Measurements from ENCODE around the gene CRYGA.

The CRYGA gene, protein sequence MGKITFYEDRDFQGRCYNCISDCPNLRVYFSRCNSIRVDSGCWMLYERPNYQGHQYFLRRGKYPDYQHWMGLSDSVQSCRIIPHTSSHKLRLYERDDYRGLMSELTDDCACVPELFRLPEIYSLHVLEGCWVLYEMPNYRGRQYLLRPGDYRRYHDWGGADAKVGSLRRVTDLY

DNA sequence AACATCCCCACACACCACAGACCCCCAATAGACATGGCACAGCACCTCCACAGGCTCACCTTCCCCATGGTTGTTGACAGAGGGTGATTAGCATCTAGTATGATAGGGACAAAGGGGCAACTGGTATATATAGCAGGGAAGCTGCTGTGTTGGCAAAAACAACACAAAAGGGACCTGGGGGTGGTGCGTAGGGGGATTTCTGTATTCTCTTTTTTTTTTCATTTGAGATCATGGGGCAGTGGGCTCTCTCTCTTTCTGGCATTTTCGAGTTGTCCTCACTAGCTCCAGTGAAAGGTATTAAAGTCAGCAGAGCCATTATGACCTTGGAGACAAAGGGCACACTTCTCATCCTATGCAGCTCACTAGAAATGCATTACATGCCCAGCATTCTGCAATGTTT lies at the start of gene CRYGA:
Gene CRYGA (minus strand): TSS at position 101 of the 400 bp plus-strand sequence. CDS start 33 bp downstream, at position 68.
- DNase-seq: no peak

DNA sequence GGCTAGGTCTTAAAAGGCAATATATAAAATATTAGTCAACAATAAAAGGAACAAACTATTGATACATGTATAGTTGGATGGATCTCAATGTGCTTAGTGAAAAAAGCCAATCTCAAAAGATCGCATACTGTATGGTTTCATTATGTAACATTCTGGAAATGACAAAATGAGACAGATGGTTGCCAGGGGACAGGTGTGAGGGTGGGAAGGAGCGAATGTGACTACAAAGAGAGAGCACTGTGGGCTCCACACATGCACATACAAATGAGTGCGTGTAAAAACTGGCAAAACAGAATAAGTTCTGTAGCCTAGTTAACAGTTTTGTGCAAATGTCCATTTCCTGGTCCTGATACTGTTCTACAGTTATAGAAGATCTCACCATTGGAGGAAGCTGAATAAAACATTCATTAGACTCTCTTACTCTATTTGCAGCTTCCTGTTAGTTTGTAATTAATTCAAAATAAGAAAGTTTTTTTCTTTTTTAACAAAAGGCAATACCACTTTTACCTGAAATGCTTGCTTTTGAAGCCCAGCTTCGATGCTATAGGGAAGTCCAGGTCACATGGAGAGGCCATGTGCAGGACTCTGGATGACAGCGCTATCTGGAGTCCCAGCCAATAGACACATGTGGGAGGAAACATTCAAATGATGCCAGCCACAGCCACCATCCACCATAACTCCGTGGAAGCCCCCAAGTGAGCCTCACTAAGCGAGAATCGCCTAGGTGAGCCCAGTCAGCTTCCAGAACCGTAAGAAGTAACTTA lies 47.5 kb upstream of the CRYGA start:
- DNase-seq: no peak

DNA sequence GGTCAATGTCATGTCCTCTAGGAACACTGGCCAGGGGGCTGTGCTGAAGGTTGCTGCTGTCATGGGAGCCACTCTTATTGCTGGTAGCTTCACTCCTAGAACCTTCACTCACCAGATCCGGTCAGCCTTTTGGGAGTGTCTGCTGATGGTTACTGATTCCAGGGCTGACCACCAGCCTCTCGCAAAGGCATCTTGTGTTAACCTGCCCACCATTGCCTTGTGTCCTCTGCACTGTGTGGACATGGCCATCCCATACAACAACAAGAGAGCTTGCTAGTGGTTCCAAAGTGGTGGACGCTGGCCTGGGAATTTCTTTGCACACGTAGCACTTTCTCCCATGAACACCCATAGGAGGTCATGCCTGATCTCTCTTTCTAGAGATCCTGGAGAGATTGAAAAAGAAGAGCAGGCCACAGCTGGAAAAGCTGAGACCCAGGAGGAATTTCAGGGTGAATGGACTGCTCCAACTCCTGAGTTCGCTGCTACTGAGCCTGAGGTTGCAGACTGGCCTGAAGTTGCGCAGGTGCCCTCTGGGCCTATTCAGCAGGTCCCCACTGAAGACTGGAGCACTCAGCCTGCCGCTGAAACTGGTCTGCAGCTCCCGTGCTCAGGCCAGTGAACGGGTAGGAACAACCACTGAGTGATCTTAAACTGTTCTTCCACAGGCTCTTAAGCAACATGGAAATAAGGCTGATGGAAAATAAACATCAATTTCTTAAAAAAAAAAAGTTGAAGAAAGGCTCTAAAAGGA lies 45.1 kb upstream of the CRYGA start:
- no peak for DNase-seq

DNA sequence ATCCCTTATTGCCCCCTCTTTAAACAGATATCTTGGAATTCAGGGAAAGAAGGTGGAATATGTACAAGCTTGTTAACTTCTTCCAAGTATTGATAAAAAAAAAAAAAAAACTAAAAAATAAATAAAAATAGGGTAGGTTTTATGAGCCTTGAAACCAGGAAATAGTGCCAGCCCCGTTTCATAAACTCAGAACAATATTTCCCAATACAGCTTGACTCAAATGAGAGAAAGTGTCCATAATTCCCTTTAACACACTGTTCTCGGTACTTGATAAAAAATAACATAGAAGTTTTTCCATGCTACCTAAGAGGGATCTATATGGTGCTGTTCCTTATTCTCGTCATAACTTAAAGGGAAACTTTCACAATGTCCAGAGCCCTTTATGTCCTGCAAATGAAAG lies 44.4 kb upstream of the CRYGA start:
- DNase-seq: no peak

DNA sequence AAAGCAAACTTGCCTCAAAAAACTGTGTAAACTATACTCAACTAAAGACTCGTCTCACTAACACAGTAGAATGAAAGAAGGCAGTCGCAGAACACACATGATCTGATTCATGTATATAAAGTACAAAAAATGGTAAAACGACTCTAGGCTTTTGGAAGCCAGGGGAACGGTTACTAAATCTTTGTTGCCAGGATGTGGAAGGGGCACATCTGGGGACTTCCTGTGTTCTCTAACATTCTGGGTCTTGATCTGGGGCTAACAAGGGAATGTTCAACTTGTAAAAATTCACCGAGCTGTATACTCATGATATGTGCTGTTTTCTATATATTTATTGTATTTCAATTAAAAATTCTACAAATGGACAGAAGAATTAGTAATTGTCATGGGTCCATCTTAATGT lies 40.8 kb upstream of the CRYGA start:
- no peak for DNase-seq

DNA sequence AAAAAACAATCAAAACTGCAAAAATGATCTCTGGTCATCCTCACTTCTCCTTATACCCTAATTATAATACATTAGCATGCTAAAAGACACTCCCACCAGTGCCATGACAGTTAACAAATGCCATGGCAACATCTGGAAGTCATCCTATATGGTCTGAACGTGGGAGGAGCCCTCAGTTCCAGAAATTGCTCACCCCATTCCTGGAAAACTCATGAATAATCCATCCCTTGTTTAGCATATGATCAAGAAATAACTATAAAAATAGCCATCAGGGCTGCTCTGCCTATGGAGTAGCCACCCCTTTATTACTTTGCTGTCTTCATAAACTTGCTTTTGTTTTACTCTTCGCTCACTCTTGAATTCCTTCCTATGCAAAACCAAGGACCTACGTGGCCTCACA lies 32.1 kb upstream of the CRYGA start:
- no peak for DNase-seq

DNA sequence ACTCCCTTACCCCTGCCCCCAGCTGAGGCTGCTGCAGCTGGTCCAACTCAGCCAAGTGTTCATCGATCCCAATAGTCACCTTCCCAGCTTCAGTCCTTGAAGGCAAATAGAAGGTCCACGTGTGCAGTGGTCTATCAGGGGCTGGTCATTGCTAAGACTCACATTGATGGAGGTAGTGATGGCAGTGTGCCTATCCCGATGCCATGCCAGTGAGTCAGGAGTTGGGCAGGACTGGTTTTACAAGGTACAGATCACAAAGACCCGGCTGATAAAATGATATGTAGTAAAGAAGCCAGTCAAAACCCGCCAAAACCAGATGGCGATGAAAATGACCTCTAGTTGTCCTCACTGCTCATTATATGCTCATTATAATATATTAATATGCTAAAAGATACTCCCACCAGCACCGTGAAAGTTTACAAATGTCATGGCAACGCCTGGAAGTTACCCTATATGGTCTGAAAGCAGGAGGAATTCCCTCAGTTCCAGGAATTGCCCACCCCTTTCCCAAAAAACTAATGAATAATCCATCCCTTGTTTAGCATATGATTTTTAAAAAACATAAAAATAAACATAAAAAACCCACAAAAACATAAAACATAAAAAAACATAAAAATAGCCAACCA lies 29.3 kb upstream of the CRYGA start:
- no peak for DNase-seq

DNA sequence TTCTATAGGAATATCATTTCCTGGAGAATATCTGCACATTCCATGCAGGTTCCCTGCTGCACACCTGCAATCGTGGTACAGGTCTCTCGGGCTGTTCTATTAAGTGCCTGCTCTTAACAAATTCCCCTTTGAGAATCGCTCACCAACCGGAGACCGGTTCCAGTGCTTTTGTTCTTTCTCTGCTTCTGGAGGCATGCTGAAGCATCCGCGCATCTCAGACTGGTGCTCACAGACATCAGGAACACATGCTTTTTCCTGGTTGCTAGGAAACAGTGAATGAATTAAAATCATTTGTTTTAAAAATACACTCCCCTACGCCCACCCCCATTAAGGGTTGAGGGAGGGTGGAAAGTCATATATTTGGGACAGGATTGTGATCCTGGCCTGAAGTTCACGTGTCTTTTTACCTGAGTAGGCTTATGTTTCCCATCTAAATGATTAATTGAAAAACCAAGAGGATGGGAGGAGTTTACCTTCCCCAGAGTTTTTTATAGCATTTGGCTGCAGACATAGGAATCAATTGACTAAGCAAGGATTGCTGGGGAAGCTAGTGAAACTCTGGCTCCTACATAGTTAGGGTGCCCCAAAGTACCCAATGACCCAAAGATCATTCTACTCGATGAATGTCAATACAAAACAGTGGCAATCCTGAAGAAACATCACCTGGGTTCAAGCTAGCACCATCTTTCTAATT lies 26.6 kb upstream of the CRYGA start, which contains the start of gene C2orf80:
Gene C2orf80 (minus strand): TSS at position 221 of the 694 bp plus-strand sequence. CDS start 3,044 bp downstream, outside the sequence.
- no peak for DNase-seq

DNA sequence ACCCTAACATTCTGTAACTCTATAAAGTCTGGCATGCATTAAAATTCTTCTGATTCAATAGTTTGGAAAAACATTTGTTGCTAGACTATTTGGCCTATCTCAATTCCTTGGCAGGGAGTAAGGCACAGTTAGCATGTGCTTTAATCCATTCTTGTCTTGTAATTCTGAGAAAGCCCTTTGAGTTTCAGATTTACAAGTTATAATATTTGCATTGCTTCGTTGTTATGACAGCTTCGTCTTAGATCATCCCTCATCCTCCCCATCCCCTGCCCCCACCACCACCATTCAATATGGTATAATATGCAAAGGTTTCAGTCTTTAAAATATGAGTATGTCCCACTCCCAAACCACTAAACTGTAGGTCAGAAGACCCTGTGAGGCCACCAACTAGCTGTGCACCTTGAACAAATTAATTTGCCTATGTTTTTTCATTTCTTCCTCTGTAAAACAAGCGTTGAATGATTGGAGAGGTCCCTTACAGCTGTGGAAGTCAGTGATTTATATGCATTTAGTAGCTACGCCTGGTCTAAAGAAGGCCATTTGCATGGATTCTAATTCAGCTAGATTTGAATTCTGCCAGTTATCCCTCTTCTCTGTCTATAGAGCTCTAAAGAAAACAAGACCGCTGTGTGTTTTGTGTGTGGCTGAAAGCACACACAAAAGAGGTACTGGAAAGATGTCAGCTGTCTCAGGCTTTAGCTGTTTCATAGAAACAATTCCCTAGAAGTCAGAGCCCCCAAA lies 25.9 kb upstream of the CRYGA start:
- DNase-seq: no peak

DNA sequence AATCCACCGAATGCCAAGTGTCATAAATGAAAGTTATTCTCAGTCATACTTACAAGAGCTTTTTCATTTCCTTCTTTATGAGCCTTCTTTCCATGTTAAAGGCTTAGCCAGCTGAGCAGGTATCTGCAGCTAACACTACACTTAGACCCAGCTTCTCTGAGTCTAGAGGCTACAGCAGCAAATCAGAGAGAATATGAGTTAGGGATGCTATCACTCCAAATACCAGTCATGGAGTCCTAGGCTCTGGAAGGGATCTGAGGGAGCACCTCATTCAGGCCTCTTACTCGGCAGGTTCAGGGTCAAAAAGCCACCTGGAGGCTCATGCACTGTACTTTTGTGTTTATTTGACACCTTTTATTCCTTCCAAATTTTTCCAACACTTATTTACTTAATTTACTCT lies 23.5 kb upstream of the CRYGA start:
- no peak for DNase-seq

DNA sequence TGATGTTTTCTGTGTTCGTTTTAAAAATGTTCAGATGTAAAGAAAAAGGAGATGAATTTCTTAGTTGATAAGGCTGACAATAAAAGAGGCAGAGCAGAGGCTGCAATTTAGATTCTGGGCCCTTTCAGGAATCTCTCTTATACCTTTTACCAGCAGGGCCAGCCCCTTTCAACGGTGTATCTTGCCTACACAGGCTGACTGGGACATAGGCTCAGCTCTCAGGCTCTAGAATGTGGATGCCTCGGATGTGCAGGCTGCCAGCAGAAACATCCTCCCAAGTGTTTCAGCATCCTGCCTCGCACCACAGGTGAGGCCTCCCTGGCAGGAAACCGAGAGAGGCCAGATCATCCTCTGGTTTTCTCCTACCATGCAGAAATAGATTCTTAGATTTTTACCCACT lies 23.1 kb upstream of the CRYGA start:
- DNase-seq: no peak

DNA sequence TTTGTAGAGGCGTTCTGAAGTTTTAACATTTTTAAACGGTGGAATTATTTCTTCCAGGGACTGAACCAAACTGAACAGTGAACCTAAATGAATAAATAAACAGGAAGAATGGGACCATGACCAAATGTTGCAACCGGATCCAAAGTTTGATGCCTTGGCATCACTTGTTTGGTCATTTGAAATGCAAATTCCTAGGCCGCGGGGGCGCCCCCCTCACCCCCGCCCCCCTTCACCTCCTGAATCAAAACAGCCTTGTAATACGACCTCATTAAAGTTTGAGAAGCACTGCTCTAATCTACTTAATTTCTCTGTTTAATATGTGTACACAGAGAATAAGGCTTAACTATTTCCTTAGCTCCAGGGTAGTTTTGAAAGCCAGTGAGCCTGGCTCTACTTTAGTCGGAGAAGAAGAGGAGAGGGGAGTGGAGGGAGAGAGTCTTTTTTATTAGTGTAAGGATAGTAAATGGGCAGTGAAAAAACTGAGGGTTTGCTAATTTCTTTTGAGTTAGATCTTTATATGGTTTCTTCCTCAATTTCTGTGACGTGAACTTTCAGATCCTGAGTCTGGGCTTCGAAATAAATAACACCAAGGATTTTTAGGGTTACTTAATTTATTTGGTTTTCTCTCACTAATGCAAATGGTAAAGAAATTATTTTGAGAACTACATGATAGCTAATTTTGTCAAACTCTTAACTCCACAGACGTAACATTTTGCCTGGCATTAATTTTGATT lies 20.8 kb upstream of the CRYGA start:
- DNase-seq: no peak

DNA sequence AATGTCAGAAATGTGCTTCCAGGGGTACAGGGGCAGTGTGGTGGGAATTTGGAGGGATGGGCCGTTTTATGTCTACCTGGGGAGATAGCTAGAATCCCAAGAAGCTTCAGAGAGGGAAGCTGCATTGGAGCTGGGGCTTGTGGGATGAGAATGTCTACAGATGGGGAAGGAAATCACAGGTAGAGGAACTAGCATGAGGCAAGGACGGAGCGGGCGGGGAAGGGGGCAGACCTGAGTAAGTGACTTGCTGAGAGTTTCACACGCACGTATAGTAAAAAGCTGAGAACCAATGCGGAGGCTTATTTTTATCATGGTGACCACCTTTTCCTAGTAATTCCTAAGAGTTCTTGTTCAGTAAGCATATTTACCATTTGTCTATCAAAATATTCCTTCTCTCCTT lies 20.1 kb upstream of the CRYGA start:
- no peak for DNase-seq

DNA sequence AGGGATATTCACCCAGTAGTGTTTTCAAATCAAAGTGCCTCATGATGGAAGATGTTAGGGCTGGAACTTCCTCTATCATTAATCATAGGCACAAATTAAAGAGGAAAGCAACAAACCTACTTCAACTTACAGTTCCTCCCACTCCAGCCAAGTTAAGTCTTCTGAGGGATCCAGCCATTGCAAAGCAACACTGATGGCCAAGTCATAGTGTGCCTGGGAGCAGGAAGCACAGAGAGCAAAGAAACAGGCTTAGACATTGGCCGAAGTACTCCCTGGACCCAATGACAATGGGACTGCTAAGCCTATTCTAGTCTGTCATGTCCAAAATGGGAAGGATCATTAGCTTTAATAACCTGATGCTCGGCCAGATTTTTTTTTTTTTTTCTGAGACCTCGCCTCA lies 19.4 kb upstream of the CRYGA start:
- DNase-seq: no peak

DNA sequence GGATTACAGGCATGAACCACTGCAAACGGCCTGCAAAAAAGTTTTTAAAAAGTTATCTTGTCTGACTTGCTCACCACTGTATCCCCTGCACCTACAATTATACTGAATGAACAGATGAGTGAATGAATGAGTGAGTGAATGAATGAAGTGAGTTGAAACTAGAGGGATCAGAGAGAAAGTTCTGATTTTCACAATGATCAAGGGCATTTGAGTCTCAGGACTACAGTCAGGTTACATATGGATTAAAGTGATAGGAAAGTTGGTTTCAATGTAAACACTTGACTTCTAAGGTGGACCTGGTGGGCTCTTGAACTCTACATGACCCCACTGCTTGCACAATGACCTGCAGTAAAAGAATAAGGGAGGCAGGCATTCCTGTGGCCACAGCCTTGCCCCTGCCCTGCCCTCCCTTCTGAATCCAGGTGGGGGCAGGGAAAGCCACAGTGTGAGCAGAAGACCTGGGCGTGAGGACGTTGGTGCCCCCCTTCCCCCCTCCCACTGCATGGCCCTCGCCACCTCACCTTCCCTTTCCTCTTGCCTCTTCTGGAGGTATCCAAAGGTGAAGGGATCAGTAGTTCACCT lies 15.7 kb upstream of the CRYGA start:
- no peak for DNase-seq

DNA sequence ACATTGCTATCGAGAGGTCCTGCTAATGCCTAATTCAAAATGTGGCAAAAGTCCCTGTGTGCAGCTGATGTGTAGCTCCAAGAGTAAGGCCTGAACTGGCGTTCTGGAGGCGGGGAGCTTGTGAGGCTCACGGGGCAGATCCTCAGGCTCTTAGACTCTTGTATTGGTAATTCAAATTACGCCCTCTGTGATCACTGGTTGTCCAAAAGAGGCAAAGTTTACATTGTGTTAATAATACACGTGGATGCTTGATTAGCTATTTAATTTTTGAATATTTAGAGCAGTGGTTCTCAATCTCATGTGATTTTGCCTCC lies 12.4 kb upstream of the CRYGA start:
- no peak for DNase-seq

DNA sequence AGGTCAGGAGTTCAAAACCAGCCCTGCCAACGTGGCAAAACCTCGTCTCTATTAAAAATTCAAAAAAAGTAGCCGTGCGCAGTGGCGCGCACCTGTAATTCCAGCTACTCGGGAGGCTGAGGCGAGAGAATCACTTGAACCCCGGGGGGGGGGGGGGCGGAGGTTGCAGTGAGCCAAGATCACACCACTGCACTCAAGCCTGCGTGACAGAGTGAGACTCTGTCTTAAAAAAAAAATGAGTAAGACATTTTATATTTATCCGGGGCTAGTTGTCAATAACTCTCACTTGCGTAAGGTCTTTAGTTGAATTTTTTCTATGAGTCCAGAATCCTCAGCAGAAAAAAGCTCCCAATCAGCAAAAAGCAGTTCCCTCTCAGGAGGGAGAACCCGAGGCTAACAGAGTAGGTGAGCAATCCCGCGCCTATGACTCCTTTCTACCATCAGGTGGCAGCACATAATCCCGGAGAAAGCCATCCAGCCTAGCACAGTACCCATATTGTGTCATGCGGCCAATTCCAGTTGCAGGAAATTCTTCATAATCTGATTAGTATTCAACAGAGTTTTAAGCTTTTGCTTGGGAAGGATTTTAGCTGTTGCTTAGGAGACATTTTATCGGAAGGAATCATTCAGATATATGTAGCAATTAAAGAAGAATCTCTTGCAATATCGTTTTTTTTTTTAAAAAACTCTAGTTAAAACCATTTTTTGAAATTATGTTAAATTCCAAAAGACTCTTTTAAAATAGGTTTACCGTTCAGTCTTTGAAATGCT lies 11.9 kb upstream of the CRYGA start:
- DNase-seq: peak; percentile 0 to 32

DNA sequence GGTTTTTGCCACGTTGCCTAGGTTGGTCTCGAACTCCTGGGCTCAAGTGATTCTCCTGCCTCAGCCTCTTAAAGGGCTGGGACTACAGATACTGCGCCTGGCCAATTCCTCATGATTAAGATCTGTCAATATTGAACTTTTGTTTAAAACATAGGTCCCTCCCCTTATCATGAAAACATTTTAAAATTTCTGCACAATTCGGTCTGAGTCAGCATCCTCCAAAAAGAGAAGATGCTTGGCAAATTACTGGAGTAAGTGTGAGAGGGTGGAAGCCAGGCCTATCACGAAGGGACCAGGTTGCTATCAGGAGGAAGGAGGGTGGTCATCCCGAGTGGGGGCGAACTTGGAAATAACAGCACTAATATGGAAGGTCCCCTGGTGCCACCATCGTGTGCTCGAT lies 10.8 kb upstream of the CRYGA start:
- no peak for DNase-seq

DNA sequence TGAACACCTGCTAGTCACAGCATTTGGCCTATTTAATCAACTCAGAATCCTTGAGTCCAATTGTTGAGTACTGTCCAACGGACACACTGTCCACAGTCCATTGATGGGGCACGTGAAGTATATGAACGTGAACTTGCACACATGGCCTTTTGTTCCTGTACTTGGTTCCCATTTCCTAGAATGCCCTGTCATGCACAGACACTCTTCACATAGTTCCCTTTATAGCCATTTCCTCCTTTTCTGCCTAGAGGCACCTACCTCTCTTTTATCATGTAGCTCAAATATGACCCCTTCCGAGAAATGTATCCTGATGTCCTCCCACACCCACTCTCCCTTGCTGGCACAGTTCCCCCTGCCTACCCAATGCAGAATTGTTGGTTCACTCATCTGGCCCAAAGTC lies 8.7 kb upstream of the CRYGA start:
- no peak for DNase-seq

Data from NCI-H187 (cell line).